NCI-H345 treated with DMSO at 0.1 percent for 48 hours (cell line): ENCODE results near the gene PTGDS.

Source experiments
- DNase-seq: peaks from one replicate; lab custom pipeline; 2025; ENCODE audit not compliant: unreplicated experiment; lab: John Stamatoyannopoulos, UW

PTGDS gene

DNA sequence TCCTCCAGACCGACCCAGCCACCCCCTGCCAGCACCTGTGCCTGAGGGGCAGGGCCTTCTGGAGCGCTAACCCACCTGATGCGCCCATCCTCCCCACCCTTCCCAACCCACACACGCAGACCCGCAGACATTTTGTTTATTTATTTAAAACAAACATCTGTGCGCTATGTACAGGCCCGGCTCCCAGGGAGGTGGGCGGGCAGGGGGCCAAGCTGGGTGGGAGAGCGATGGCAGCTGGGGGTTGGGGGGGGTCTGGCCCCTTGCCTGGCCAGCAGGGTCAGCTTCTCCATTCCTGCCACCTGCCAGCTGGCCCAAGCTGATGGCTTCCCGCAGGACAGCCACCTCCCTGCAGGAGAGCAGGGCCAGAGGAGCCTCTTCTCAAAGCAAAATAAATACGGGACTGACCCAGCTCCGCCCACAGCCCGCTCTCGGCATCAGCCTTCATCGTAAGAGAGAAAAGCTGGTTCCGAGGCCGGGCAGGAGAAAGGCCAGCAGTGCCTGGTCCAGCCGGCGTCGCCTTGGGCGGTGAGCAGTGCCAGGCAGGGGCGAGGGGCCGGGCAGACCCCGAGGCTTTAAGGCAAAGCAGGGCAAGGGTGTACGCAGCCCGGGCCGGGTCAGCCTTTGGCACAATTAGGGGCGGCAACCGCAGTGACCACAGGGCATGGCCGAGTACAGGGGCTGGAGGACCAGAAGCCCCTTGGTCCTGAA is 30.0 kb downstream of the PTGDS start:
- DNase-seq = no peak

DNA sequence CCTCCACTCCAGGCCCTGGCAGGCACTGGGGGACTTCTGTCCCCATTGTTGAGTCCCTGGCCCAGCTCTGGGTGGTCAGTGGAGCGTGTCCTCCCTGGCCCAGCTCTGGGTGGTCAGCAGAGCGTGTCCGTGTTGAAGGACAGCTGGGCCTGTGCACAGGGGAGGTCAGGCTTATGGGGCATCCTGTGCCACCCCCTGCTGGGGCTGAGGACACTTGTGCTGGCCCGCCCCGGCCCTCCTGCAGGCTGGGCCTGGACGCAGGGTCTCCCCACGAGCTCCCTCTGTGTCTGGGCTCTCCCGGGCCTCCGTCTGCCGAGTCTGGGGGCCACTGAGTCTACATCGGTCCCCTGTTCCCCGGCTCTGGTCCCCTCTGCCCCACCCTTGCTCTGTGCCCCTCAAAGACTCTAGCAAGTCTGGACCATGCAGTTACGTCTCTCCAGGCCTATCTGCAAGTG is 30.5 kb downstream of the PTGDS start:
- no peak for DNase-seq

DNA sequence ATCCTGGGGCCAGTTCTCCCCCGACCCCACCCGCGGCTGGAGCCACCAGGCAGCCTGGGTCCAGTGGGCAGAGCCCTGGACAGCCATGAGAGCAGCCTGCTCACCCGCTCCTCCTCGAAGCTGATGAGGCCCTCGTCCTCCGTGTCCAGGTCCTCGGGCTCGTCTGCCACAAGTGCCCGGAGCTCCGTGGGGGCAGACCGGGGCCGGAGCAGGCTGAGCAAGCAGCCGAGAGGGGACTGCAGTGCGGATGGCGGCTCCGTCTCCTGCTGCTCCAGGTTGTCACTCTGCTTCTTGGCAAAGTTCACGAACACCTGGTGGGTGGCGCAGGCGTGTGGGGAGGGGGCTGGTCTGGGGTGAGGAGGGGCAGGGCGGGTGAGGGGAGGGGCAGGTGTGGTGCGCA is 31.0 kb downstream of the PTGDS start:
- DNase-seq = no peak

DNA sequence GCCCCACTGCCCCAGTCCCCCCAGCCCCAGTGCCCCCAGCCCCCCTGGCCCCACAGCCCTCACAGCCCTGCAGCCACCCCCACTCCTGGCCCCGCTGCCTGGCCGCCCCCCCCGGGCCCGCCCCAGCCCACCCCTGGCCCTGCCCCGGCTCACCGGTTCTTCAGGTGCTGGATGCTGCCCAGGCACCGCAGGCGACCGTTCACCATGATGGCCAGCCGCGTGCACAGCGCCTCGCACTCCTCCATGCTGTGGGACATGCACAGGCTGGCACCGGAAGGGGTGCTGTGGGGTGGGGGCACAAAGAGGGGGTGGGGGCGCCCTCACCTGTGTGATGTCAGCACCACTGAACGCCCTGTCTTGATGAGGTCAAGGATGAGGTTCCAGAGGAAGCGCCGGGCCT is 31.9 kb downstream of the PTGDS start:
- no peak for DNase-seq

DNA sequence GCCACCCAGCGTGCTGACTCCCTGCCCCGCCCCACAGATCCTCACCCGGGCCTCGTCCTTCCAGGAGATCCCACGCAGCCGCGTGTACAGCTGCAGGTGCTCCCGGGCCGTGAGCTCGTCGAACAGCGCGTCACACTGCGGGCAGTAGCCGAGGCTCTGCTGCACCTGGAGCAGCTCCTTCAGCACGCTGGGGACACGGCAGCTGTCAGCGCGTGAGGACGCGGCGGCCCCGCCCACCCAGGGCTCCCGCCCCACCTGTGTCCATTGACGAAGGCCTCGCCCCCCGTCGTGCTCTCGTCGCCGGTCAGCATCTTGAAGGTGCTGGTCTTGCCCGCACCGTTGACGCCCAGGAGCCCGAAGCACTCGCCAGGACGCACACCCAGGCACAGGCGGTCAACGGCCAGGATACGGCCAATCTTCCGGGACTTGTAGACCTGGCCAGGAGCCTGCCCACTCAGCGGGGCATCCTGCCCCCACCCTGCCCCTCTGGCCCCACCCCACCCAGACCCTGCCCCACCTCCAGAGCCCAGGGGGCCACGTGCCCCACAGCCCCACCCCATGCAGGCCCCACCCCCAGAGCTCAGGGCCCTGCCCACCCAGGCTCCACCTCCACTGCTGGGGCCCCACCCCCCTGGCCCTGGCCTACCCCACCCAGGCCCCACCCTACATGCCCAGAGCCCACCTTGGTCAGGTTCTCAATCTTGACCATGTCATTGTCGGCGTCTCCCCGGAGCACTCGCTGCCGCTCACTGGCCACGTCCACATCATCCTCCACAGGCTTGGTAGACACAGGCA is 32.8 kb downstream of the PTGDS start:
- no peak for DNase-seq

DNA sequence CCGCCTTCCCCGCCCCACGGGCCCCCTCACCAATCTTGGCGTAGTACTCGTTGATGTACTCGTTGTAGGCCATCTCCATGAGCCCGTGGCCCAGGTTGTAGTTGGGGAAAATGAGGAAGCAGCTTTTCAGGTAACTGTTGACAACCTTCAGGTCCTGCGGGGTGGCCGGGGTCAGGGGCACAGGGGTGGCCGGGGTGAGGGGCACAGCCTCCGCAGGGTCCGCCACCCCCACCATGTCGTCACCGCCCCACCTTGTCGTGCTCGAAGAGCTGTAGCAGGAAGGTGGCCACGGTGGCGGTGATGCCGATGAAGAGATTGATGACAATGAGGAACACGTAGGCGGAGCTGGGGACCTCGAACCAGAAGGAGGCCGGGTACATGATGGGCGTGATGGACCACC is 33.9 kb downstream of the PTGDS start:
- DNase-seq = no peak

DNA sequence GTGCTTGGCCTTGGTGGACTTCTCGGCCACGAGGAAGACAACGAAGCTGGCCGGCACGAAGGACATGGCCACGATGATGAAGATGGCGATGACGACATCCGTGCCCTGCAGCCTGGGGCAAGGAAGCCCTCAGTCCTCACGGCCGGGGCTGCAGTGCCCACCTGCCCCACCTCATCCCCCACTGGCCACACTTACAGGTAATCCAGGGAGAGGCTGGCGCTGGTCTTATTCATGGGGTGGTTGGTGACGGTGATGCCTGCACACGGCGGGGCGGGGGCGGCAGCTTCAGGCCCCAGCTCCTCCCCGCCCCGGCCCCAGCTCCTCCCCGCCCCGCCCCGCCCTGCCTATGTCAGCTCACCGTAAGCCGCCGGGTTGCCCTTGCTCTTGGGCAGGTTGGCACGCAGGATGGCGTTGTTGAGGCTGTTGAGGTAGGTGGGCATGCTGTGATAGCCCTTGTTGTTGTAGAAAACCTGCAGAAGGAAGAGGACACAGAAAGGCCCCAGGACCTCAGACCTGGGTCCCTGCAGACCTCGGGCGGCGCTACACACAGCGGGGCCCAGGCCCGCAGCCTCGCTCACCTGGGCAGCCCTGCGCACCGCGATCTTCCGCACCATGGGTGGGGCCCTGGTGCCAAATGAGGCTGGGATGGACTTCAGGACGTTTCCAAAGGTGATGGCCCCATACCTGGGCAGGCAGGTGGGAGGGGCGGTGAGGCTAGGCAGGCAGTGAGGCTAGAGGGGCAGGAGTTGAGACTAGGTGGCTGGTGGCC is 34.8 kb downstream of the PTGDS start:
- no peak for DNase-seq

GRCh38 chr9:137012694-137013570 is 35.6 kb downstream of the PTGDS start:
- no peak for DNase-seq

DNA sequence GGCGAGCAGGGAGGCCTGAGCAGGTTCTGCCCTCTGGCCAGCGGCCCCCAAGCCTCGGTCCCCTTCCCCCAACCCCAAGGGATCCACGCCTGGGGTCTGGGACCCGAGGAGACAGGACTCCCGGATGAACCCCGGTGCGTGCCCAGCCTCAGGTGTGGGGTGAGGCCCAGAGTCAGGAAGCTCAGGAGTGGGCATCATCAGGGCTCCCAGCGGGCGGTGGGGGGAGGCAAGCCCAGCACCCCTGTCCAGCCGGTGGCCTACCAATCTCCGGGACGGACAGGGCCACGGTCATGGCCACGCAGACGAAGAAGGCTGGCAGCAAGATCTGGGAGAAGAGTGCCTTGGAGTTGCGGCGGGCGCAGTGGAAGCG is 36.3 kb downstream of the PTGDS start:
- no peak for DNase-seq

DNA sequence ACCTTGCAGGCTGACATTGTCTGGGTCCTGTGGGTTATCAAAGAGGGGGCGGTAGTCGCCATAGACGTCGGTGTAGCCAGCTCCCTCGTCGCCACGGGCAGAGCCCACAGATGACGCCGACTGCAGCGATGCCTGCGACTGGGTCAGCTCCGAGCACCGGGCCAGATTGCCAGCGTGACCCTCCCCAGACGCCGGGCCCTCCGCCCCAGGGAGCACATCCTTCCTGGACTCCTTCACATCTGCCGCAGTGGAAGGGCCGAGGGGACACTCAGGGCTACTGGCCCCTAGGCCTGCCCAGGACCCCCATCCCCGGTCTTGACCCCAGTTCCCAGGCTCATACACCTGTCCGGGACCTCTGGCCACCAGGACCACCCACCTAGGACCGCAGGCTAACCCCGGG is 36.9 kb downstream of the PTGDS start:
- DNase-seq = no peak

GRCh38 chr9:137014776-137015539 is 37.7 kb downstream of the PTGDS start:
- no peak for DNase-seq

- no peak for DNase-seq
Measured at GRCh38 chr9:137015540-137015930, 38.2 kb downstream of the PTGDS start.

GRCh38 chr9:137015976-137016375 is 38.7 kb downstream of the PTGDS start:
- DNase-seq = no peak

DNA sequence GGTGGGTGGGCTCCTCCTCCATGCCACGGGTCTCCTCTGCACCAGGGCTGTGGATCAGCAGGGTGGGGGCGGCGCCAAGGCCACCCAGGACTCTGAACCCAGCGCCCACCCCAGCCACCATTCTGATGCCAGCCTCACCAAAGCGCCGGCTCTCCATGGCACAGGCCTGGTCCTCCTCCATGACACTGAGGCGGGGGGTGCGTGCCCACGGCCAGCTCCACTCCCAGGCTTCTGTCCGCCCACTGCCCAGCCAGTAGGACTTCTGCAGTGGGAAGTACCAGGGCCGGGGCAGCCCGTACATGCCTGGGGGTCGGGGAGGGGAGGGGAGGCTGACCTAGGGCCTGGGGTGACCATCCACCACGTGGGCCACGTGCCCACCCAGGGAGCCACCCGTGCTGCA is 39.1 kb downstream of the PTGDS start:
- DNase-seq = no peak

- DNase-seq = no peak
Measured at GRCh38 chr9:137017071-137017470, 39.8 kb downstream of the PTGDS start.

DNA sequence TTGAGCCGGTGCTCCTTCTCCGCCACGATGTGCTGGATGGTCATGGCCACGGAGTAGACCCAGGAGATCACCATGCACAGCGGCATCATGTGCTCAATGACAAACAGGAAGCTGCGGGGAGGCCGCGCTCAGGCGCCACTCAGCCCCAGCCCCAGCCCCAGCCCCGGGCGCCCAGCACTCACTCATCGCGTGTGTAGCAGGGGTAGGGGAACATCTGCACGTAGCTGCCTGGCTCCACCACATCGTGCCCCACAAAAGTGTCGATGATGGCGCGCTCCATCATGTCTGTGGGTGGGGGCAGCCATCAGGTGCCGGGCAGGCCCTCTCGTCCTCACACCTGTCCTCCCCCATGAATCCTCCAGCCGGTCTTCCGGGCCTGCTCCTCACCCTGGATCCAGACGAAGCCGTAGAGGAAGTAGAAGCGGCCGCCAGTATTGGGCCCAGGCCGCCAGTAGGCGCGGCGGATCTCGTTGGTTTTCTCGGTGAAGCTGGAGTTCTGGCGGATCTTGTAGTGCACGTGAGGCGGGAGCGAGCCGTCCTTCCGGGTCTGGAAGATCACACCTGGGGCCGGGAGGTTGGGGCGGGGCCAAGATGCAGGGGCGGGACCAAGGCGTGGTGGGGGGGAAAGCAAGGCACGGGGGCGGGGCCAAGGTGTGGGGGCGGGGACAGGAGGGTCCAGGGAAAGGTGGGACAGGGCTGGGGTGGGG is 40.6 kb downstream of the PTGDS start:
- DNase-seq = no peak

DNA sequence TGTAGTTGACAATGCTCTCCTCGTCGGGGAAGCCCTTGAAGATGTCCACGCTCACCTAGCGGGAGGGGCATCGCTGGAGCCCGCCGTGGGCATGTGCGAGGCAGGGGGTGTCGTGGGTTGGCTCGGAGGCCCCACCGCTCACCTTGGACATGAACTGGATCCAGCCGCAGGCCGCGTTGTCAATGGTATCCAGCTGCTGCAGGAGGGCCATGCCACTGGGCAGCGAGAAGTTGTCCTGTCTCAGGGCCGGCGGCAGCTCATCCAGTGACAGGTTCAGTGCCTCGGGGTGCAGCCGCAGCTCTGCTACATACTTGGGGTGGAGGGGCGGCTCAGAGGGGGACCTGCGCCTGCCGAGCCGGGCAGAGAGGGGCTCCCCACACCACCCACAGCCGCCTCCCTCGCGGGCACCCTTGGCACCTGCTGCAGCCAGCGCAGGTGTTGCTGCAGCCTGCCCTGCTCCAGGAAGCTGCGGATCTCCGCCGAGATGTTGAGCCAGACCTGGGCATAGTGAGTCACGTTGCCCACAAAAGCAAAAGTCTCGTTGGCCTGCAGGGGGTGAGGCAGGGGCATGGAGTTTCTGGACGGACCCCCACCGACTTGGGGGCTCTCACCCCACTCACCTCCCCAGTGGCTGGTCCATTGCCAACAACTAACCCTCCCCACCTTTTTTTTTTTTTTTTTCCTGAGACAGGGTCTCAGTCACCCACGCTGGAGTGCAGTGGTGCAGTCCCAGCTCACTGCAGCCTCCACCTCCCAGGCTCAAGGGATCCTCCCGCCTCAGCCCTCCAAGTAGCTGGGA is 41.7 kb downstream of the PTGDS start:
- DNase-seq = no peak

GRCh38 chr9:137019891-137020683 is 42.8 kb downstream of the PTGDS start:
- DNase-seq = no peak
